HG02763 (cell line): ENCODE data around the gene PRR14L.
"Not testable (repeated sequence)": the region's sequence is repeated elsewhere in the genome, so short reads cannot be mapped to it uniquely, and the experiment has no call there.

Source experiments
- ATAC-seq: cut with Tn5 transposase; IDR thresholded peaks from one replicate; pipeline ENCODE4 v1.9.1; 2021; ENCODE audit warnings: mild to moderate bottlenecking, moderate library complexity; ENCODE audit not compliant: unreplicated experiment

Gene PRR14L

DNA sequence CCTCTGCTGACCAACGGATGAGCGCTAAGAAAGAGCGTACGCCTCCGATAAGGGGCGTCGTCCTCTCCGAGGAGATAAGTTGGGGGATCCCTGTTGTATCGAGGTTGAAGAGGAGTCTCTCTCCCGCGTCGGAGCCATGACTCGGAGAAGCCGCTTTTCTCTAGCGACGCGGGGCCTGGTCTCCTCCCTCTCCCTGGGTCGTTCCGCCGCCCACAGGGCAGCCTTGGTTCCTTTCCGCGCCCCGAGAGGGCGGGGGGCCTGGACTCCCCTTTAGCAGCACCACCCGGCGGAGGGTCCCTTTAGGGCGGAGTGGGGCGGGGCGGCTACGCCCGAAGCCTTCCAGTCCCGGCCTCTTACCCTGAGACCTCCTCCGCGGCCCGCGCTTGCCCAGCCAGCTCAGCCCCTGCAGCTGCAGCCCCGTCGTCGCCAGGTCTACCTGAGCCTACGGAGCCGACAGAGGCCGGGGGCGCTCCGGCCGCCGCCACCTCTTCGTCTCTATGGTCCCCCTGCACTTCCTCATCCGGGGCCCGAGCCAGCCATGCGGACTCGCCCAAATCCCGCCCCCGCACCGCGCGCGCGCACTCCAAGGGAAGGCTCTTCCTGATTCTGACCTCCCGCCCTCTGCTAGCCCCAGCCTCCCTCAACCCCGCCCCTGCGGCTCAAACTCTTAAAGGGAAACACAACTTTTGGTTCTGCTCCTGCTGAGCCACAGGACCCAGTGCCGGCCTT is at the start of gene PRR14L:
Gene PRR14L (minus strand): TSS at position 497 of the 729 bp plus-strand sequence. CDS start 11,272 bp downstream, outside the sequence.
- peak; percentile 63 for ATAC-seq

DNA sequence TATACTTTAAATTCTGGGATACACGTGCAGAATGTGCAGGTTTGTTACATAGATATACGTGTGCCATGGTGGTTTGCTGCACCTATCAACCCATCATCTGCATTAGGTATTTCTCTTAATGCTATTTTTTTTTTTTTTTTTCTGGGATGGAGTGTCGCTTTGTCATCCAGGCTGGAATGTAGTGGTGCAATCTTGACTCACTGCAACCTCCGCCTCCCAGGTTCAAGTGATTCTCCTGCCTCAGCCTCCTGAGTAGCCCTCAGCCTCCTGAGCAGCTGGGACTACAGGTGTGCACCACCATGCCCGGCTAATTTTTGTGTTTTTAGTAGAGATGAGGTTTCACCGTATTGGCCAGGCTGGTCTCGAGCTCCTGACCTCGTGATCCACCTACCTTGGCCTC is 49.4 kb upstream of the PRR14L start:
- not testable (repeated sequence) for ATAC-seq

- peak; percentile 60 for ATAC-seq
Measured at GRCh38 chr22:31790240-31790639, 40.3 kb upstream of the PRR14L start.

DNA sequence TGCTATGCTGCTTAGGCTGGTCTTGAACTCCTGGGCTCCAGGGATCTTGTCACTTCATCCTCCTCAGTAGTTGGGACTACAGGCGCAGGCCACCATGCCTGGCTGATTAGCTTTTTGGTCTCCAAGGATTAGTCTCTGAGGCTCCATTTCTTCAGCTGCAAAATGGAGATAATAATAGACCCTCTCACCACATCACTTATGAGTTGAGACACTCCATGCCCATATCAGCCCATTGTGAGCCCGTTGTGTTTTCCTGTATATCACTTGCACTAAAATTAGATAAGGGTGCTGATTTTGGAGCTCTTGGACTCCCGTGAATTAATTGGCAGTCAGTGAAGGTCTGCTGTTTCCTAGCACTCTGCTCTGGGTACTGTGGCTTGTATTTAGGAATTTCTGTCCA is 39.9 kb upstream of the PRR14L start:
- ATAC-seq, result no peak

GRCh38 chr22:31776231-31776630 is 26.3 kb upstream of the PRR14L start:
- ATAC-seq, result no peak

- no peak for ATAC-seq
Measured at GRCh38 chr22:31773416-31773815, 23.5 kb upstream of the PRR14L start.

DNA sequence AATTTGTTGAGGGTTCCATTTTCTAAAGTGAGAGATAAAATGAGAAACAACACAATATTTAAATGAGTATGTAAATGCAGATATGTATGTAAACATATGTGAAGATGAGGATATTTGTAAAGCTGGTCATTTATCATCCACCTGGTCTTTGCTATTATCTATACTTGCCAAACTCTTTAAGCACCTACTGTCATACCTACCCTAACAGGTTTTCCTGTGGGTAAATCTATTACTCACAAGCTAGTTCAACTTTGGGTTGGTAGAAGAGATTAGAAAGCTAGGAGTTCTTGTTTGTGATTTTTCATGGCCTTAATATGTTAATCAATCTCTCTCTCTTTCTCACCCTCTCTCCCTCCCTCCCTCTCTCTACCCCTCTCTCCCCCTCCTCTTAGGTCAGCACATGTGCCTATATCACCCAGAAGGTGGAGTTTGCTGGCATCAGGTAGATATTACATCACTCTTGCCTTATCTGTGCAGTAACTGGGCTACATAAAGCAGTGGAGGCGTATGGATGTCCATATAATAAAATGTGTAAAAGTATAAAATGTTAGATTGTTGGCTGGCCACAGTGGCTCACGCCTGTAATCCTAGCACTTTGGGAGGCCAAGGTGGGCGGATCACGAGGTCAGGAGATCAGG is 18.6 kb upstream of the PRR14L start:
- ATAC-seq, result no peak

DNA sequence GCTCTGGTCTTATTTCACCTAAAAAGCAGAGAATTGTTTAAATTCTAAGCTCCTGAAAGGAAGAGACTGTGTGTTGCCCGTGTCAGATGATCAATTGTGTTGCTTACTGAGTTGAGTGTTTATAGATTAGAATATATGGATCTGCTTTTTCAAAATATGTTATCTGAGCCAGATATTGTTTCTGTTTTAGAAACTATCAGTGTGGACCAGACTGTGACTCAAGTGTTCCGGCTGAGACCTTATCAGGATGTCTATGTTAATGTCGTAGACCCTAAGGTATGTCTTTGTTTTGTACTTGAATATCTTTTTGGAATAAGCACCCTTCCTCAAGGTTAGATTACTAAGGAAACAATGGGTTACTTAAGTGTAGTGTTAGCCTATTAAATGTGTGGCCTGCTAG is 14.9 kb upstream of the PRR14L start:
- no peak for ATAC-seq

GRCh38 chr22:31758860-31759259 is 8.9 kb upstream of the PRR14L start:
- ATAC-seq, result not testable (repeated sequence)

GRCh38 chr22:31757265-31757664 is 7.3 kb upstream of the PRR14L start:
- ATAC-seq, result no peak

GRCh38 chr22:31754813-31755212 is 4.9 kb upstream of the PRR14L start:
- ATAC-seq, result no peak

DNA sequence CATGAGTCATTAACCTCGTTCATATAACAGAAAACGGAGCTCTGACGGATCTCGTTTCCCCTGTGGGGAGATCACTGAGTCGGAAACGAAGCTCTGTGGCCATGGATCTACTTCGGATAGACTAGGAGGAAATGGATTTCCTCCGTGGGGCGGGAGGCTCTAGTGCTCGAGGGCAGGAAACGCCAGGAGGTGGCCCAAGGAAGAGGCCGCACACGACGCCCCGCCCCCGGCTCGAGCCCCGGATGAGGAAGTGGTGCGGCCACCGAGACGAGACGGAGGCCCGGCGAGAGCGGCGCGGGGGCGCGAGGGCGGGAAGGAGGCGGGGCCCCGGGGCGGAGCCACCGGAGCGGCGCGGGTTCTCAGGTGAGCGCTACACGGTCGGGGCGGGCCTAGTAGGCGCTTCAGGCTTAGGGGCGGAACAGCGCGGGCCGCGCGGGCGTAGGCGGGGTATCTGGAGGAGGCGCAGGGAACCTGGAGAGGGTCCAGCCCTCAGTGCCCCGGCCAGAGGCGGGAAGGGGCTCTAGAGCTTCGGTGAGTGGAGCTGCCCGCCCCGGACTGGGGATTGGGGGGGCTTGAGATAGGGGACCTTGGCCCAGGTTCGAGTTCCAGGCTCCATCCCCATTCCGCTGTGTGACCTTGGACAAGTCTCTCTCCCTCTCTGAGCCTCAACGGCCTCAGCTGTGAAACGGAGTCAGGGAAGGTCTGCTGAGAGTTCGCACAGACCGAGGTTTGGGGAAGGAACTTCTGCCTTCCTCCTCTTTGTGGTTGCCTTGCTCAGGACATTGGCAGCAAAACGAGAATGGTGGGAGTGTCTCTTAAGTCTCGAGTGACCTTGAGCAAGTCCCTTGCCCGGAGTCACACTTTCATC is 3.9 kb upstream of the PRR14L start, which contains the start of gene DEPDC5:
Gene DEPDC5 (plus strand): TSS at position 386 of the 868 bp plus-strand sequence. CDS start 903 bp downstream, outside the sequence.
- ATAC-seq, result peak; percentile 74

DNA sequence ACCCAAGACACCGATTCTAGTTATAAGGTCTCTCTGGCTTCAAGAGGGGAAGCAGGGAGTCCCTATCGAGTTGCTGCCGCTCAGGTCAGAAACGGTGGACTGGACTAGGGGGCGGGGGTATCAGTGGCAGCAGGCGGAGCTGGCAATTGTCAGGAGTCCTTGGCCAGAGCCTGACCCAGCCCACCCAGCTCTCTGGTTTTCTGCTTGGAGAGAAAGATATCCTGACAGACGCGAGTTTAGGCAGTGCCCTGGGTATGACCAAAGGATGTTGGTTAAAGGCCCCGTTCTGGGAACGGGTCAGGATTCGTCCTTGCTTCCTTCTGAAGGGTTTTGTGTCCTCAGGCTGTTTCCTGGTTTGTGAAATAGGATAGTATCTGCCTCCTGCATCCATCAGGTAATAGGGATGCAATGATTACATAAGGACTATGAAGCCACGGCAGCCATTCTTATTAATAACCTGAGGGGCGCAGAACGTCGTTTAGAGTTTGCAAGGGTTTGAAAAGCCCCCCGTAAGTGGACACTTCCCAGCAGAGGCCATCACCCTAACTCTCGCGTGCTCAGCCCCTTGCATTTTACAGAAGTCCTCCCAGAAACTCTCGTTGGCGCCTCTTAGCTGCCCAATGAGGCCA is 3.2 kb upstream of the PRR14L start:
- no peak for ATAC-seq

DNA sequence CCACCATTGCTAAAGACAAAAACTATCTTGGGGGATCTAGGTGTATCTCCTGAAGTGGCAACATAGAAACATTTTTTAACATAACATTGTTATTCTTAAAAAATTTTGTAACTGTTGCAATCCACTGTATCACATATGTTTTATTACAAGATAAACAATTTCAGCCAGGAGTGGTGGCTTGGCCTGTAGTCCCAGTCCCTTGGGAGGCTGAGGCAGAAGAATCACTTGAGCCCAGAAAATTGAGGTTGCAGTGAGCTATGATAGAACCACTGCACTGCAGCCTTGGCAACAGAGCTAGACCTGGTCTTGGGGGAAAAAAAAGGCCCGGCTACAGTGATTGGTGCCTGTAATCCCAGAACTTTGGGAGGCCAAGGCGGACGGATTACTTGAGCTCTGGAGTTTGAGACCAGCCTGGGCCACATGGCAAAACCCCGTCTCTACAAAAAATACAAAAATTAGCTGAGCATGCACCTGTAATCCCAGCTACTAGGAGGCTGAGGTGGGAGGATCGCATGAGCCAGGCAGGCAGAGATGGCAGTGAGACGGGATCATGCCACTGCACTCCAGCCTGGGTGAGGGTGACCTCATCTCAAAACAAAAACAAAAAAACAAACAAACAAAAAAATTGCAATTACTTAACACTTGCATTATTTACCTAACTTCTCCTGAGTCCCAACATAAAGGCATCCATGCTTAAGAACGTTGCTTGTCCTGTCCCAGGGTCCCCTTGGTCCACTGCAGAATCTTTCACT is 2.3 kb upstream of the PRR14L start:
- no peak for ATAC-seq

DNA sequence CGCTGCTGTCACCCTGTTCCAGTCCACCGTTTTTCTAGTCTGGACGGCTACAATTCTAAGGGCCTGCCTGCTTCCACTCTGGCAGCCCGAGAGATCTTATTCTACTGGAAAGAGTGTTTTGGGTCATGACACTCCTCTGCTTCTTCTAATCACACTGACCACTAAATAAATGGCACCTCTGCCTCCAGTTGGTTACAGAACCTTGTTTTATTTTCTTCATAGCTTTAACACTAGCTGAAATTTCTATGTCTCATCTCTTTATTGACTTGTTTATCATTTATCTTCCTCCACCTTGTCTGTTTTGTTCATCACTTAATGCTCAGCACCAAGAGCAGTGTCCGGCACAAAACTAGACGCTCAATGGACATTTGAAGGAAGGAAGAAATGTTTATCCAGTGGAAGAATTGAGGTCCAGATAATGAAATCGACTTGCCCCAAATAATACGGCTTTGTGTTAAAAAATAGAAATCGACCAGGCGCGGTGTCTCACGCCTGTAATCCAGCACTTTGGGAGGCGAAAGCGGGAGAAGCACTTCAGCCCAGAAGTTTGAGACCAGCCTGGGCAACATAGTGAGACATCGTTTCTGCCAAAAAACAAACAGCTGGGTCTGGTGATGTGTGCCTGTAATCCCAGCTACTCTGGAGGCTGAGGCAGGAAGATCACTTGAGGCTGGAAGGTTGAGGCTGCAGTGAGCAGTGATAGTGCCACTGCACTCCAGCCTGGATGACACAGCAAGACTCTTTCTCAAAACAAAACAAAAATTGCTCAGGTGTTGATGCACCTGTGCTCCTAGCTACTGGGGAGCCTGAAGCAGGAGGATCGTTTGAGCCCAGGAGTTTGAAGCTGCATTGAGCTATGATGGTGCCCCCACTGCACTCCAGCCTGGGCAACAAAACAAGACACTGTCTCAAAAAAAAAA is 693 bp upstream of the PRR14L start:
- ATAC-seq, result no peak

- no peak for ATAC-seq
Measured at GRCh38 chr22:31748490-31748889, 1.4 kb downstream of the PRR14L start.

- no peak for ATAC-seq
Measured at GRCh38 chr22:31747441-31747840, 2.5 kb downstream of the PRR14L start.

- no peak for ATAC-seq
Measured at GRCh38 chr22:31743871-31744270, 6.1 kb downstream of the PRR14L start.

DNA sequence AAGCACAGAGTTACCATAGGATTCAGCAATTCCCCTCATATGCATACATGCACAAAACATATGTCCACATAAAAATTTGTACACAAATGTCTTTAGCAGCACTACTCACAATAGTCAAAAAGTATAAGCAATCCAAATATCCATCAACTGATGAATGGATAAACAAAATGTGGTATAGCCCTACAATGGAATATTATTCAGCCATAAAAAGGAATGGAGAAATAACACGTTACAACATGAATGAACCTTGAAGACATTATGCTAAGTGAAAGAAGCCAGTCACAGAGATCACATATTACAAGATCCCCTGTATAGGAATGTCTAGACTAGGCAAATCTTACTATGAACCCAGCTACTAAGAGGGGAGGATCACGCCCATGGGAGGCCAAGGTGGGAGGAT is 7.2 kb downstream of the PRR14L start:
- no peak for ATAC-seq
